ENCODE results near the gene FFAR3. TPM values are rescaled to one million over a fixed set of nuclear protein-coding genes. Genes with fewer than 3 reads are reported as not detected.

FFAR3 gene
- total RNA-seq, 1 donor from 2014 or later = under 0.01 TPM

GRCh38 chr19:35404879-35405622 is 46.8 kb downstream of the FFAR3 start:
- DNase-seq = peak; percentile 1

- DNase-seq = no peak
Observed at GRCh38 chr19:35407619-35408018, 49.4 kb downstream of the FFAR3 start.

GRCh38 chr19:35408284-35409171 is 50.3 kb downstream of the FFAR3 start:
- DNase-seq = no peak

- no peak for DNase-seq
Observed at GRCh38 chr19:35409191-35409590, 50.9 kb downstream of the FFAR3 start.

Other genes starting within 250 kb of the FFAR3 start
- 0.68 TPM in 1 of 2 replicates, not detected in the other for gene FXYD3, start 242.6 kb upstream of the FFAR3 start, total RNA-seq
- 0.34 TPM in 1 of 2 replicates, not detected in the other for gene LGI4, start 223.4 kb upstream of the FFAR3 start, total RNA-seq
- not detected in 2 replicates for gene FXYD1, start 219.6 kb upstream of the FFAR3 start, total RNA-seq
- gene FXYD7, start 215.2 kb upstream of the FFAR3 start, total RNA-seq = not detected in 2 replicates
- gene FXYD5, start 203.7 kb upstream of the FFAR3 start, total RNA-seq = 17.2 and 19.3 TPM in 2 replicates
- not detected in 2 replicates for gene FAM187B, start 129.7 kb upstream of the FFAR3 start, total RNA-seq
- gene LSR, start 109.5 kb upstream of the FFAR3 start, total RNA-seq = 0.56 and 2.0 TPM in 2 replicates
- 47.5 and 58.2 TPM in 2 replicates for gene USF2, start 89.5 kb upstream of the FFAR3 start, total RNA-seq
- under 0.01 TPM in 1 of 2 replicates, not detected in the other for gene HAMP, start 75.9 kb upstream of the FFAR3 start, total RNA-seq
- gene MAG, start 66.3 kb upstream of the FFAR3 start, total RNA-seq = not detected in 2 replicates
- gene CD22, start 29.3 kb upstream of the FFAR3 start, total RNA-seq = 0.34 and 0.37 TPM in 2 replicates
- gene FFAR1, start 10.6 kb upstream of the FFAR3 start, total RNA-seq = not detected in 2 replicates
- not detected in 2 replicates for gene GPR42, start 12.6 kb downstream of the FFAR3 start, total RNA-seq
- not detected in 2 replicates for gene FFAR2, start 89.8 kb downstream of the FFAR3 start, total RNA-seq
- gene KRTDAP, start 132.0 kb downstream of the FFAR3 start, total RNA-seq = not detected in 2 replicates
- gene DMKN, start 155.2 kb downstream of the FFAR3 start, total RNA-seq = 0.34 TPM in 1 of 2 replicates, not detected in the other
- gene SBSN, start 169.9 kb downstream of the FFAR3 start, total RNA-seq = 0.09 TPM in 1 of 2 replicates, not detected in the other
- gene GAPDHS, start 175.0 kb downstream of the FFAR3 start, total RNA-seq = not detected in 2 replicates
- gene TMEM147, start 187.2 kb downstream of the FFAR3 start, total RNA-seq = 57.4 and 68.8 TPM in 2 replicates
- gene ATP4A, start 205.2 kb downstream of the FFAR3 start, total RNA-seq = not detected in 2 replicates
- gene PMIS2, start 227.7 kb downstream of the FFAR3 start, total RNA-seq = not detected in 2 replicates